HCT116 (cell line): ENCODE data around the gene TAF15. TPM values are rescaled to one million over a fixed set of nuclear protein-coding genes. Genes with fewer than 3 reads are reported as not detected.

Experiments
- ATAC-seq: fragments of 200-7000 bp; cut with Tn5 transposase; 2 replicates; pipeline ENCODE4 v1.9.1; 2020; ENCODE audit warnings: mild to moderate bottlenecking, moderate library complexity
- BruUV-seq: library from RNA; stranded (reverse); fragments of 400-500 nt; replicated peaks from 2 replicates; lab custom pipeline; 2021; lab: Mats Ljungman, UMichigan
- CTCF ChIA-PET: fragments of 300-600 bp; sonication (Branson Sonifier 250); formaldehyde crosslinking; loops from one replicate; lab custom pipeline; 2021; ENCODE audit warnings: antibody characterized with exemption; lab: Charles Lee
- POLR2A ChIA-PET: fragments of 300-600, 350-600 bp; sonication (Branson Sonifier 250); formaldehyde crosslinking; loops from one replicate; lab custom pipeline; 2021; ENCODE audit warnings: antibody characterized with exemption; lab: Charles Lee
- RAD21 ChIA-PET, 2 experiments: fragments of 300-600 bp; sonication (Branson Sonifier 250); formaldehyde crosslinking; loops; one replicate each; lab custom pipeline; 2023; ENCODE audit warnings: low total read pairs in 2 of 2; ENCODE audit not compliant: uncharacterized antibody in 2 of 2, unreplicated experiment in 2 of 2, low non-redundant PET in 1 of 2; lab: Charles Lee
- DNase-seq: peaks from one replicate; pipeline ENCODE4 v3.0.0-alpha.2; 2010; ENCODE audit warnings: low read depth, low spot score
- H2AFZ ChIP-seq: fragments of 200-600 bp; shearing (Covaris generic), sonication (generic); 2 replicates; pipeline ENCODE4 v1.6.1; 2017; ENCODE audit warnings: low read depth, mixed run types, mixed read lengths, antibody characterized with exemption, low read length; ENCODE audit not compliant: poor library complexity, severe bottlenecking
- H3K27ac ChIP-seq: 2 replicates; pipeline ENCODE4 v1.5.1; 2012; ENCODE audit warnings: low read depth, low read length
- H3K27me3 ChIP-seq: fragments of 200-600 bp; sonication (generic); 2 replicates; pipeline ENCODE4 v1.6.1; 2016; ENCODE audit warnings: mixed run types, low read length, mixed read lengths; ENCODE audit not compliant: insufficient read depth
- H3K36me3 ChIP-seq, 2 experiments: fragments of 200-500 bp in 1 of 2; fragments of 200-600 bp in 1 of 2; sonication (Bioruptor generic) in 1 of 2; sonication (generic) in 1 of 2; 2 replicates each; pipeline versions ENCODE4 v1.5.1 to v1.6.1; 2014 to 2016; ENCODE audit warnings: low read length in 2 of 2, inconsistent platforms in 1 of 2, mixed read lengths in 1 of 2, mixed run types in 1 of 2; ENCODE audit not compliant: insufficient read depth in 2 of 2, control insufficient read depth in 1 of 2
- H3K4me1 ChIP-seq, 2 experiments: fragments of 200-600 bp in 1 of 2; sonication (generic) in 1 of 2; 2 replicates each; pipeline versions ENCODE4 v1.5.1 to v1.6.1; 2012 to 2017; ENCODE audit warnings: low read length in 2 of 2, inconsistent platforms in 1 of 2, mild to moderate bottlenecking in 1 of 2, mixed read lengths in 1 of 2, mixed run types in 1 of 2, moderate library complexity in 1 of 2; ENCODE audit not compliant: insufficient read depth in 2 of 2, control insufficient read depth in 1 of 2
- H3K4me2 ChIP-seq: fragments of 200-600 bp; sonication (generic); 2 replicates; pipeline ENCODE4 v1.6.1; 2017; ENCODE audit warnings: mixed run types, low read length, mixed read lengths
- H3K4me3 ChIP-seq, 2 experiments: fragments of 200-600 bp in 1 of 2; sonication (generic) in 1 of 2; replicated peaks in 1 of 2; 2 replicates each; pipeline ENCODE4 v1.5.1; 2011 to 2016; ENCODE audit warnings: low read length in 2 of 2, control low read depth in 1 of 2, low read depth in 1 of 2, mild to moderate bottlenecking in 1 of 2, mixed read lengths in 1 of 2, mixed run types in 1 of 2
- H3K79me2 ChIP-seq: fragments of 200-600 bp; sonication (generic); 2 replicates; pipeline ENCODE4 v1.6.1; 2017; ENCODE audit warnings: mild to moderate bottlenecking, mixed run types, low read length, moderate library complexity, mixed read lengths; ENCODE audit not compliant: insufficient read depth
- H3K9ac ChIP-seq: fragments of 200-600 bp; sonication (generic); 2 replicates; pipeline ENCODE4 v1.6.1; 2016; ENCODE audit warnings: low read length, mixed read lengths
- H3K9me2 ChIP-seq: fragments of 200-600 bp; sonication (generic), shearing (Covaris generic); 2 replicates; pipeline ENCODE4 v1.6.1; 2017; ENCODE audit warnings: mixed run types, mild to moderate bottlenecking, moderate library complexity; ENCODE audit not compliant: insufficient read depth
- H3K9me3 ChIP-seq, 2 experiments: fragments of 200-500 bp in 1 of 2; fragments of 200-600 bp in 1 of 2; sonication (Bioruptor generic) in 1 of 2; sonication (generic) in 1 of 2; 2 replicates each; pipeline ENCODE4 v1.6.1; 2014 to 2017; ENCODE audit warnings: low read length in 2 of 2, mixed read lengths in 2 of 2, inconsistent platforms in 1 of 2, low read depth in 1 of 2, mild to moderate bottlenecking in 1 of 2, mixed run types in 1 of 2, moderate library complexity in 1 of 2; ENCODE audit not compliant: control insufficient read depth in 1 of 2, insufficient read depth in 1 of 2
- H4K20me1 ChIP-seq: fragments of 200-600 bp; sonication (generic), shearing (Covaris generic); 2 replicates; pipeline ENCODE4 v1.6.1; 2017; ENCODE audit warnings: mixed run types, mild to moderate bottlenecking, moderate library complexity; ENCODE audit not compliant: insufficient read depth
- CEBPB ChIP-seq: IDR thresholded peaks from 2 replicates; pipeline ENCODE4 v1.6.1; 2012; ENCODE audit warnings: low read depth
- EGR1 ChIP-seq: IDR thresholded peaks from 2 replicates; pipeline ENCODE4 v1.6.1; 2012; ENCODE audit warnings: low read depth
- ELF1 ChIP-seq: IDR thresholded peaks from 2 replicates; pipeline ENCODE4 v1.6.1; 2012; ENCODE audit warnings: low read depth, borderline replicate concordance
- EZH2 ChIP-seq: fragments of 200-600 bp; sonication (generic); IDR thresholded peaks from 2 replicates; pipeline ENCODE4 v1.6.1; 2017; ENCODE audit warnings: antibody characterized with exemption, mixed run types
- JUND ChIP-seq: IDR thresholded peaks from 2 replicates; pipeline ENCODE4 v1.6.1; 2012
- POLR2A ChIP-seq: IDR thresholded peaks from 2 replicates; pipeline ENCODE4 v1.7.0; 2011; ENCODE audit warnings: borderline replicate concordance; ENCODE audit not compliant: insufficient read depth, insufficient read length; ENCODE audit errors: extremely low read depth
- POLR2AphosphoS5 ChIP-seq: IDR thresholded peaks from 2 replicates; pipeline ENCODE4 v1.6.1; 2011; ENCODE audit warnings: mild to moderate bottlenecking, low read depth, low read length, moderate library complexity
- RAD21 ChIP-seq: IDR thresholded peaks from 2 replicates; pipeline ENCODE4 v1.6.1; 2012; ENCODE audit warnings: low read depth, mild to moderate bottlenecking
- SIN3A ChIP-seq: IDR thresholded peaks from 2 replicates; pipeline ENCODE4 v1.6.1; 2012; ENCODE audit warnings: low read depth
- TCF7L2 ChIP-seq: IDR thresholded peaks from 2 replicates; pipeline ENCODE4 v1.7.0; 2011; ENCODE audit warnings: borderline replicate concordance, inconsistent platforms; ENCODE audit not compliant: insufficient read depth, insufficient read length; ENCODE audit errors: extremely low read depth
- ZNF274 ChIP-seq: fragments of 200-500 bp; sonication (Bioruptor generic); IDR thresholded peaks from 2 replicates; pipeline ENCODE4 v1.6.1; 2014; ENCODE audit warnings: mild to moderate bottlenecking, low read depth, low read length, inconsistent platforms
- intact Hi-C: fragments of 100-400 bp; cut with micrococcal nuclease; formaldehyde crosslinking; loops from 2 replicates; pipeline ENCODE4 v1.10.0; 2022
- total RNA-seq: library from RNA; stranded (reverse); gene quantifications from one replicate; pipeline ENCODE4 v1.2.1, GENCODE V29; 2021; ENCODE audit not compliant: unreplicated experiment
- TF ChIP-seq, protein P1 (sequence below): IDR thresholded peaks from 2 replicates; pipeline ENCODE4 v1.6.1; 2012
- TF ChIP-seq, protein P2 (sequence below), 3 experiments: fragments of 200-600 bp in 1 of 3; sonication (generic) in 1 of 3; IDR thresholded peaks in 2 of 3; conservative IDR thresholded peaks in 1 of 3; 2 replicates each; pipeline ENCODE4 v1.5.1; 2012 to 2017; ENCODE audit warnings: low read depth in 2 of 3, low read length in 2 of 3, antibody characterized with exemption in 1 of 3, borderline replicate concordance in 1 of 3, control low read depth in 1 of 3, mild to moderate bottlenecking in 1 of 3, mixed read lengths in 1 of 3, mixed run types in 1 of 3, moderate library complexity in 1 of 3; ENCODE audit not compliant: insufficient read depth in 1 of 3

Gene TAF15
- total RNA-seq, 1 experiment from 2014 or later, result 346 TPM

DNA sequence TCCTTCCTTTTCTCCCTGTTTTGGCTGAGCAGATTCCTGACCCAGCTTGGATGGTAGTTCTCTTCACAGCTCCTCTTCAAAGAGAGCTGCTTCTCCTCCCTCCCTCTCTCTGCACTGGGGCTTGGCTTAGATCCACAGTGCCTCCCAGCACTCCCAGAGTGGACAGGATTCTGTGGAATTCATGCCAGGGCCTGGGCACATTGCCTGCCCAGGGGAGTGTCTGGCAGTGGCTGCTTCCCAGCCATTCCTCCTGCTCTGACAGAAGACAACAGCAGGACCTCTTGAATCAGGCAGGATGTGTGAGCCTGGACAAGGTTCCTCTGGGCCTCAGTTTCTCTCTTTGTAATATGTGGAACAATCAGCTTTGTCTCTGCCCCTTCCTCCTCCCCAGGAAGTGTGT lies 9.3 kb upstream of the TAF15 start:
- ChIA-PET POLR2A (interaction anchor here (1.1 kb wide), 1 partner anchor 9 kb away, joined by 4 read pairs; the partner anchor contains the start of gene TAF15), RAD21 (no interaction called here), CTCF (interaction anchor here (0.7 kb wide), 1 partner anchor 36 kb away, joined by 3 read pairs; no protein-coding TSS in a partner anchor)
- Histone ChIP-seq H3K4me1 (peaks cover 9 to 26% of the 10 kb centered on the region in 2 experiments), H3K79me2 (no peaks in the 10 kb centered on the region), H3K9me2 (no peaks in the 10 kb centered on the region), H3K9me3 (no peaks in the 10 kb centered on the region), H4K20me1 (no peaks in the 10 kb centered on the region), H3K36me3 (no peaks in the 10 kb centered on the region), H3K27me3 (no peaks in the 10 kb centered on the region), H3K4me2 (no peak overlapping the region), H2AFZ (no peak overlapping the region), H3K4me3 (no peak overlapping the region), H3K9ac (no peak overlapping the region), H3K27ac (no peak overlapping the region)
- BruUV-seq, result no TSS peak
- no peak for DNase-seq
- intact Hi-C loops, result loop anchor here (10.0 kb wide), 1 partner anchor 185 kb away; no protein-coding TSS in a partner anchor
- TF ChIP-seq POLR2AphosphoS5 (no peak), EGR1 (no peak), TCF7L2 (no peak), JUND (no peak), CEBPB (no peak), EZH2 (no peak), ELF1 (no peak), ZNF274 (no peak), RAD21 (no peak), POLR2A (no peak), SIN3A (no peak)
- TF ChIP-seq, protein P1, sequence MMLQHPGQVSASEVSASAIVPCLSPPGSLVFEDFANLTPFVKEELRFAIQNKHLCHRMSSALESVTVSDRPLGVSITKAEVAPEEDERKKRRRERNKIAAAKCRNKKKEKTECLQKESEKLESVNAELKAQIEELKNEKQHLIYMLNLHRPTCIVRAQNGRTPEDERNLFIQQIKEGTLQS, result no peak
- TF ChIP-seq, protein P2, sequence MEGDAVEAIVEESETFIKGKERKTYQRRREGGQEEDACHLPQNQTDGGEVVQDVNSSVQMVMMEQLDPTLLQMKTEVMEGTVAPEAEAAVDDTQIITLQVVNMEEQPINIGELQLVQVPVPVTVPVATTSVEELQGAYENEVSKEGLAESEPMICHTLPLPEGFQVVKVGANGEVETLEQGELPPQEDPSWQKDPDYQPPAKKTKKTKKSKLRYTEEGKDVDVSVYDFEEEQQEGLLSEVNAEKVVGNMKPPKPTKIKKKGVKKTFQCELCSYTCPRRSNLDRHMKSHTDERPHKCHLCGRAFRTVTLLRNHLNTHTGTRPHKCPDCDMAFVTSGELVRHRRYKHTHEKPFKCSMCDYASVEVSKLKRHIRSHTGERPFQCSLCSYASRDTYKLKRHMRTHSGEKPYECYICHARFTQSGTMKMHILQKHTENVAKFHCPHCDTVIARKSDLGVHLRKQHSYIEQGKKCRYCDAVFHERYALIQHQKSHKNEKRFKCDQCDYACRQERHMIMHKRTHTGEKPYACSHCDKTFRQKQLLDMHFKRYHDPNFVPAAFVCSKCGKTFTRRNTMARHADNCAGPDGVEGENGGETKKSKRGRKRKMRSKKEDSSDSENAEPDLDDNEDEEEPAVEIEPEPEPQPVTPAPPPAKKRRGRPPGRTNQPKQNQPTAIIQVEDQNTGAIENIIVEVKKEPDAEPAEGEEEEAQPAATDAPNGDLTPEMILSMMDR (IDR thresholded peaks at IDR 0.05 in 2 of 3, conservative IDR thresholded peaks at IDR 0.05 in 1 of 3; ENCODE audit: borderline replicate concordance in 1 of 3, insufficient read depth in 1 of 3, low read depth in 2 of 3, low read length in 2 of 3), result no peak
- ATAC-seq, result no peak
